Heart left ventricle (tissue), 16 donors: ENCODE measurements around the gene LPAR3. TPM values are rescaled to one million over a fixed set of nuclear protein-coding genes. Genes with fewer than 3 reads are reported as not detected.

Experiments
- ATAC-seq, 4 donors: fragments of 200-7000 bp; cut with Tn5 transposase; one replicate each; pipeline ENCODE4 v1.9.1; 2020 to 2022; ENCODE audit warnings: moderate library complexity in 4 of 4, mild to moderate bottlenecking in 3 of 4, moderate number of reproducible peaks in 1 of 4
- DNase-seq, 5 donors: peaks; one replicate each; pipeline ENCODE4 v3.0.0-alpha.2; 2020
- H3K27ac ChIP-seq, 12 donors: fragments of 200-600 bp; sonication (generic) in 4 of 12; one replicate each; pipeline versions ENCODE4 v1.5.0 to v1.8.0; 2016 to 2022; ENCODE audit warnings: mild to moderate bottlenecking in 2 of 12
- H3K27me3 ChIP-seq, 9 donors: fragments of 200-600 bp; sonication (generic) in 2 of 9; one replicate each; pipeline versions ENCODE4 v1.5.1 to v1.8.0; 2016 to 2022; ENCODE audit warnings: mild to moderate bottlenecking in 3 of 9
- H3K36me3 ChIP-seq, 9 donors: fragments of 200-600 bp; sonication (generic) in 2 of 9; one replicate each; pipeline versions ENCODE4 v1.5.0 to v1.8.0; 2018 to 2022; ENCODE audit warnings: mild to moderate bottlenecking in 2 of 9
- H3K4me1 ChIP-seq, 12 donors: fragments of 200-600 bp; sonication (generic) in 4 of 12; one replicate each; pipeline versions ENCODE4 v1.5.0 to v1.8.0; 2016 to 2022; ENCODE audit warnings: mild to moderate bottlenecking in 3 of 12
- H3K4me3 ChIP-seq, 12 donors: fragments of 200-600 bp; sonication (generic) in 4 of 12; one replicate each; pipeline versions ENCODE4 v1.5.0 to v1.8.0; 2017 to 2022; ENCODE audit warnings: mild to moderate bottlenecking in 9 of 12, moderate library complexity in 4 of 12
- H3K9me3 ChIP-seq, 12 donors: fragments of 200-600 bp; sonication (generic) in 4 of 12; one replicate each; pipeline versions ENCODE4 v1.5.0 to v1.8.0; 2016 to 2022; ENCODE audit warnings: mild to moderate bottlenecking in 1 of 12
- POLR2A ChIP-seq, 2 donors: fragments of 450-650 bp; IDR thresholded peaks; one replicate each; pipeline ENCODE4 v1.6.1; 2017; ENCODE audit warnings: antibody characterized with exemption in 2 of 2, mild to moderate bottlenecking in 2 of 2, moderate library complexity in 2 of 2
- WGBS, 4 donors: extraction: QIAGEN DNeasy Blood & Tissue Kit in 2 of 4; methylation state at CpG; one replicate each; pipeline versions ENCODE4 v1.1.5 to v1.1.7; 2013 to 2018; 5-methylcytosine and 5-hydroxymethylcytosine counted together
- intact Hi-C, 10 donors: fragments of 100-400 bp; cut with DNase I; formaldehyde crosslinking; loops; one replicate each; pipeline versions ENCODE4 v1.11.1 to v1.14.2; 2022
- polyA plus RNA-seq, 2 donors: library from polyadenylated mRNA; stranded (reverse); fragments of 200-250 nt; gene quantifications; one replicate each; pipeline ENCODE4 v1.2.3, GENCODE V29; 2013
- total RNA-seq, 9 donors: library from RNA; depleted of rRNA in 2 of 9; stranded (reverse); fragments of >200 nt in 2 of 9; fragmentation: NEBNext Ultra II Directional in 3 of 9; extraction: Animal tissue kit (Norgen Biotek cat#: 25700) in 3 of 9; gene quantifications; one replicate each; pipeline versions ENCODE4 v1.1.0 to v1.2.4, GENCODE V29; 2016 to 2023
- TF ChIP-seq, protein P1 (sequence below), 12 donors: fragments of 200-600 bp; sonication (generic) in 4 of 12; IDR thresholded peaks; one replicate each; pipeline versions ENCODE4 v1.5.0 to v1.8.0; 2018 to 2022; ENCODE audit warnings: antibody characterized with exemption in 12 of 12, mild to moderate bottlenecking in 5 of 12
- donor health status: ischemic (EF 13 %, LVEDD 7.1; RV severe dilation, severe dysfunction).
- donor health status: healthy with polysubstance abuse.
- donor health status: DM: no; HTN: yes; CAD: no.
- donor health status: DM: no; HTN: no; CAD: no.
- donor health status: ischemic (EF 25% LVEDD 6.9; RV normal size, moderate dysfunction).
- donor health status: ischemic (EF 25% LVEDD 5.7; RV mildly dilated, moderate dysfunction).
- donor health status: healthy.
- donor health status: DM: yes; HTN: yes; CAD: no.
- donor health status: ischemic (EF 35%, LVEDD 5.7; RV mildly dilated, moderate dysfunction).
- donor health status: nonischemic (EF 11% LVEDD 7.7; RV severe dilation, severe dysfunction).
- donor health status: DM: yes; HTN: yes; CAD: no.
- donor health status: PGD.
- donor health status: ischemic (EF 29% LVEDD 5.4; RV normal size, mild dysfunction).
- donor health status: nonischemic (EF 23%, LVEDD 6.1; RV moderate dilation, normal function).

LPAR3 gene
- total and polyA plus RNA-seq, 11 donors: 5.9 to 25.0 (median 11.5) TPM

- Histone ChIP-seq H3K27ac (no peak overlapping the region), H3K4me3 (no peak overlapping the region), H3K4me1 (peaks cover 0 to 3% (median 0%) of the 10 kb centered on the region in 12 donors), H3K9me3 (no peaks in the 10 kb centered on the region), H3K36me3 (no peaks in the 10 kb centered on the region), H3K27me3 (peaks cover 0 to 8% (median 0%) of the 10 kb centered on the region in 9 donors)
- ATAC-seq (no peak), DNase-seq (no peak)
- intact Hi-C loops: loop anchor here in 8 of 10 donors (5.0 to 10.0 kb wide), 8 partner anchors 162 to 838 kb away; no protein-coding TSS in a partner anchor
- TF ChIP-seq, protein P1, sequence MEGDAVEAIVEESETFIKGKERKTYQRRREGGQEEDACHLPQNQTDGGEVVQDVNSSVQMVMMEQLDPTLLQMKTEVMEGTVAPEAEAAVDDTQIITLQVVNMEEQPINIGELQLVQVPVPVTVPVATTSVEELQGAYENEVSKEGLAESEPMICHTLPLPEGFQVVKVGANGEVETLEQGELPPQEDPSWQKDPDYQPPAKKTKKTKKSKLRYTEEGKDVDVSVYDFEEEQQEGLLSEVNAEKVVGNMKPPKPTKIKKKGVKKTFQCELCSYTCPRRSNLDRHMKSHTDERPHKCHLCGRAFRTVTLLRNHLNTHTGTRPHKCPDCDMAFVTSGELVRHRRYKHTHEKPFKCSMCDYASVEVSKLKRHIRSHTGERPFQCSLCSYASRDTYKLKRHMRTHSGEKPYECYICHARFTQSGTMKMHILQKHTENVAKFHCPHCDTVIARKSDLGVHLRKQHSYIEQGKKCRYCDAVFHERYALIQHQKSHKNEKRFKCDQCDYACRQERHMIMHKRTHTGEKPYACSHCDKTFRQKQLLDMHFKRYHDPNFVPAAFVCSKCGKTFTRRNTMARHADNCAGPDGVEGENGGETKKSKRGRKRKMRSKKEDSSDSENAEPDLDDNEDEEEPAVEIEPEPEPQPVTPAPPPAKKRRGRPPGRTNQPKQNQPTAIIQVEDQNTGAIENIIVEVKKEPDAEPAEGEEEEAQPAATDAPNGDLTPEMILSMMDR (IDR thresholded peaks at IDR 0.05): no peak
- TF ChIP-seq POLR2A (IDR thresholded peaks at IDR 0.05): no peak
- 92 to 94% (median 93%) methylated on average over 2 of the region's 2 CpGs for WGBS, 4 donors
Measured at GRCh38 chr1:84770481-84770880, 122.5 kb downstream of the LPAR3 start.

DNA sequence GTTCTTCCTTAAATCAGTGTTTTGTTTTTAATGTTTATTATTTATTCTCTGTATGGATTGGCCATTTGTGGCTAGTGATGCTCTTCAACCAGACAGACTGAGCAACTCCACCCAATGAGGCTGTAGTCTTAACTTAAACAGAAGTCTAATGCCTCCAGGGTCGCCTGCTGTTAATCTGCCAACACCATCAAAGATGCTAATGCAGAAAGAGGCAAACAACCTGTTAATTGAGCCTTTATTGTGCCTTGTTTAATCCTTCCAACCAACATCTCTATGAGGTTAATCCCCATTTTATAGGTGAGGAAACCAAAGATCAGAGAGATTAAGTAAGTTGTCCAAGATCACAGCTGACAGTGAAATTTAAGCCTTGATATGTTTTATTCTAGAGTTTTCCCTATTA is 123.4 kb downstream of the LPAR3 start:
- H3K27ac ChIP-seq: no peak overlapping the region
- no peaks in the 10 kb centered on the region for H3K36me3 ChIP-seq
- H3K4me3 ChIP-seq: no peak overlapping the region
- H3K4me1 ChIP-seq: peaks cover 0 to 3% (median 0%) of the 10 kb centered on the region in 12 donors
- ATAC-seq: no peak
- WGBS, 4 donors: 76 to 91% (median 79%) methylated on average over 1 of the region's 1 CpG
- TF ChIP-seq, protein P1 (IDR thresholded peaks at IDR 0.05): no peak
- TF ChIP-seq POLR2A (IDR thresholded peaks at IDR 0.05): no peak
- no peak for DNase-seq
- peaks cover 0 to 8% (median 0%) of the 10 kb centered on the region in 9 donors for H3K27me3 ChIP-seq
- H3K9me3 ChIP-seq: no peaks in the 10 kb centered on the region
- intact Hi-C loops: loop anchor here in 9 of 10 donors (5.0 to 10.0 kb wide), 10 partner anchors 147 to 837 kb away; partner anchors contain the start of gene PRKACB (in 3 of the 9)

- no peak for TF ChIP-seq POLR2A (IDR thresholded peaks at IDR 0.05)
- TF ChIP-seq, protein P1 (IDR thresholded peaks at IDR 0.05): no peak
- H3K36me3 ChIP-seq: no peaks in the 10 kb centered on the region
- no peaks in the 10 kb centered on the region for H3K9me3 ChIP-seq
- DNase-seq (no peak), ATAC-seq (no peak)
- peaks cover 0 to 8% (median 0%) of the 10 kb centered on the region in 9 donors for H3K27me3 ChIP-seq
- H3K4me3 ChIP-seq: no peak overlapping the region
- intact Hi-C loops: loop anchor here in 5 of 10 donors (5.0 to 10.0 kb wide), 4 partner anchors 146 to 834 kb away; partner anchors contain the start of gene PRKACB (in 3 of the 5)
- H3K27ac ChIP-seq: no peak overlapping the region
- H3K4me1 ChIP-seq: peaks cover 0 to 3% (median 0%) of the 10 kb centered on the region in 12 donors
Measured at GRCh38 chr1:84768634-84769033, 124.4 kb downstream of the LPAR3 start.

DNA sequence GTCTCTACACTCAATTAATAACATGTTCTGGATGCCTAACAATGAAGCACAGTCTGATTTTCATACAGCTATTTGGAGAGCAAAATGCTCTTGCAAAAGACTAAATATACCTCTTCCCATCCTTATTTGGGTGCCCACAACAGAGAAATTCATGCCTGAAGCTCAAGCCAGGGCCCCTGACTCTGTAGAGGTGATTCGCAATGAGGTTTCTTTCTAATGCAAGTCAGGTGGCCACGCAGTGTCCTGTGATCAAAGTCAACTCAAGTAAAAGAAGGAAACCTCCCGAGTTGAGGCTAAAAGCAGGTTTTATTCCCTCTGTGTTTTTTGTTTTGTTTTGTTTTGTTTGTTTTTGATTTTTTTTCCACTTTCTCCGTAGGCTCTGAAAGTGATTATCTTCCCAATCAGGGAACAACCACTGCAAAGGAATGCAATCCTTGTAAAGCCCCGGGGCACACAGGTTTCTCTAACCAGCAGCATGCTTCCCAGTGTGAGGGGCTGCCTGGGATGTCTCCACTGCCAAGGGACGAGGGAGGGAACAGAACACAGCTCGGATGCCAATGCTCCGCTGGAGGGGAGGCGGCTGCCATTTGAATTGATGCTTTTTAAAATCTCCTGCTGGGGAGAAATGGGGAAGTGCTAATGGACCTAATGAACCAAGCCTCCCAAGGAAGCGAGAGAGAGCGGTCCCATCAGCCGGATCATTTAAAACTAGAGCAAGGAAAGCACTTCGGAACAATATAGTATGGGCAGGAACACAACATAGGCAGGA is 128.9 kb downstream of the LPAR3 start:
- DNase-seq (no peak), ATAC-seq (no peak)
- Histone ChIP-seq H3K36me3 (no peaks in the 10 kb centered on the region), H3K27me3 (peaks cover 0 to 7% (median 0%) of the 10 kb centered on the region in 9 donors), H3K4me1 (peaks cover 0 to 8% (median 0%) of the 10 kb centered on the region in 12 donors), H3K4me3 (no peak overlapping the region), H3K9me3 (no peaks in the 10 kb centered on the region), H3K27ac (no peak overlapping the region)
- intact Hi-C loops: loop anchor here in 5 of 10 donors (5.0 to 10.0 kb wide), 3 partner anchors 619 to 829 kb away; partner anchors contain the start of gene PRKACB (in 4 of the 5)
- TF ChIP-seq POLR2A (IDR thresholded peaks at IDR 0.05): no peak
- TF ChIP-seq, protein P1 (IDR thresholded peaks at IDR 0.05): no peak
- 56 to 74% (median 65%) methylated on average over 13 of the region's 13 CpGs for WGBS, 4 donors
